ENCODE data around the gene DCTD. TPM values are rescaled to one million over a fixed set of nuclear protein-coding genes. Genes with fewer than 3 reads are reported as not detected.

Gene DCTD
- total RNA-seq, 1 experiment from 2014 or later: 100 TPM

- Histone ChIP-seq H3K79me2 (ENCODE audit: insufficient read depth, low read length) (no peaks in the 10 kb centered on the region), H2BK15ac (ENCODE audit: low read depth, low read length) (no peak overlapping the region), H3K27ac (ENCODE audit: insufficient read length, low read depth, low read length) (no peak overlapping the region), H3K4me2 (ENCODE audit: insufficient read depth, insufficient read length, low read length) (no peak overlapping the region), H2BK120ac (ENCODE audit: low read depth, low read length, poor library complexity, severe bottlenecking) (no peak overlapping the region), H3K18ac (ENCODE audit: insufficient read length, low read depth, low read length) (no peak overlapping the region), H2AK5ac (ENCODE audit: insufficient read length, low read length) (no peak overlapping the region), H2BK5ac (ENCODE audit: insufficient read length, low read length) (no peak overlapping the region), H3K23me2 (ENCODE audit: insufficient read length, low read depth, low read length, poor library complexity, severe bottlenecking) (peaks cover under 1% of the 10 kb centered on the region), H4K20me1 (ENCODE audit: control insufficient read depth, insufficient read depth, insufficient read length) (no peaks in the 10 kb centered on the region), H3K27me3 (ENCODE audit: insufficient read depth, low read length) (no peaks in the 10 kb centered on the region), H3K23ac (ENCODE audit: insufficient read length, low read depth, low read length) (no peak overlapping the region), H3K9ac (ENCODE audit: extremely low read depth, insufficient read length, low read length) (no peak overlapping the region), H4K91ac (ENCODE audit: insufficient read length, low read depth, low read length) (no peak overlapping the region), H3K79me1 (ENCODE audit: insufficient read depth, low read depth, low read length, poor library complexity, severe bottlenecking) (no peaks in the 10 kb centered on the region), H2AFZ (ENCODE audit: low read length) (no peak overlapping the region), H3K14ac (ENCODE audit: insufficient read depth, low read length) (no peak overlapping the region), H3T11ph (ENCODE audit: low read length) (no peak overlapping the region), H3K4ac (ENCODE audit: low read depth, low read length) (no peak overlapping the region), H4K8ac (replicated peaks; ENCODE audit: insufficient read length, low read depth, low read length) (no peak overlapping the region), H3K9me3 (ENCODE audit: control insufficient read depth, low read depth, low read length) (no peaks in the 10 kb centered on the region), H3K56ac (ENCODE audit: insufficient read length, low read depth, low read length) (no peak overlapping the region), H4K5ac (ENCODE audit: insufficient read length, low read depth, low read length) (no peak overlapping the region), H3K4me1 (ENCODE audit: insufficient read depth, low read length) (no peaks in the 10 kb centered on the region; the same call in 1 of the 2 replicates), H2BK20ac (ENCODE audit: low read depth, low read length, poor library complexity, severe bottlenecking) (no peak overlapping the region), H2BK12ac (ENCODE audit: insufficient read length, low read depth, low read length) (no peak overlapping the region)
- Mint-ChIP-seq H3K4me3 (no peak overlapping the region), H3K36me3 (ENCODE audit: insufficient read depth in 1 of 3, low read depth in 3 of 3) (no peaks in the 10 kb centered on the region; a peak in 1 of 7 replicates), H3K9me3 (peaks cover 0 to 2% of the 10 kb centered on the region in 2 experiments; a peak in 2 of 5 replicates), H3K27me3 (ENCODE audit: low read depth) (peaks cover 8% of the 10 kb centered on the region), H3K4me1 (peaks cover 30 to 32% of the 10 kb centered on the region in 2 experiments), H3K27ac (no peak overlapping the region)
- no peak for TF ChIP-seq CTCF (conservative IDR thresholded peaks at IDR 0.05)
- WGBS (ENCODE audit: extremely low coverage, insufficient read length, low lambda C conversion rate): no CpG with 5 or more reads among the region's 10 CpGs
- no peak for DNase-seq
Measured at GRCh38 chr4:182861346-182861745, 55.8 kb downstream of the DCTD start.
